Raji (cell line): ENCODE measurements around the gene ITPR1.

ENCODE experiments used
- POLR2A ChIP-seq: IDR thresholded peaks from 2 replicates; pipeline ENCODE4 v1.6.1; 2011; ENCODE audit warnings: low read depth, low read length, control low read depth; ENCODE audit not compliant: insufficient read depth

The ITPR1 gene

GRCh38 chr3:4493014-4493940 is at the start of gene ITPR1:
Gene ITPR1 (plus strand): TSS chr3:4493348. CDS start chr3:4516492, 23,144 bp downstream.
- TF ChIP-seq POLR2A, result peak; percentile 99

DNA sequence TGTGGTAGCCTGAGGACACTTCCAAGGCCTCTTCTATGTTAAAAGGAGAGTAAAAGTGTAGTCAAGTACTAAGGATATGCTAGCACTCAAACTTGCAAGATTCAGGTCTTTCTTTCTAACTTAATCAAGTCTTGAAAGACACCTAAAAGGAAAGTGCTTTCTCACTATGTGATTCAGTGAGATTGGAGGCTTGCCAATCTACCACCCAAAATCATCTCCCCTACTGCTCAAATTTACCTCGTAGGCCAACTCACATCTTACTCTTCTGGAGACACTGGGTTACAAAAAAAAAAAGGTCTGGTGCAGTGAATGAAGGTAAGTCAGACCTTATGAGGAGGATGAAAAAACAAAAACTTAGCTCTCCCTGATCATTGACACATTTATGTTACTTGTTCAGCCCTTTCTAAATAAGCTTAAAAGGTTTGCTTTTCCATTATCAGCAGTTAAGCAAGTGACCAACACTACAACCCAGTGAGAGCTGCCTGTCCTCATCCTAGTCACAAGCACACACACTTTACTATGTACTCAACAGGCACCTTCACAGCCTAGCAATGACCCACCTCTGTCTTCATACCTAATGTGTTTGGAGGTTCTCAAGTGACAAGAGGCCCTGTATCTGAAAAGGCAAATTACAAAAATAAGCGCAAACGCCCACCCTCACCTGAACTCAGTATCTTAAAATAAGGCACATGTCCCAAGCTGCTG is 45.7 kb upstream of the ITPR1 start:
- TF ChIP-seq POLR2A, result no peak

- TF ChIP-seq POLR2A, result no peak
Measured at GRCh38 chr3:4448187-4448586, 45.0 kb upstream of the ITPR1 start.

GRCh38 chr3:4449043-4449805 is 43.9 kb upstream of the ITPR1 start:
- TF ChIP-seq POLR2A, result no peak

GRCh38 chr3:4454142-4454541 is 39.0 kb upstream of the ITPR1 start:
- no peak for TF ChIP-seq POLR2A

DNA sequence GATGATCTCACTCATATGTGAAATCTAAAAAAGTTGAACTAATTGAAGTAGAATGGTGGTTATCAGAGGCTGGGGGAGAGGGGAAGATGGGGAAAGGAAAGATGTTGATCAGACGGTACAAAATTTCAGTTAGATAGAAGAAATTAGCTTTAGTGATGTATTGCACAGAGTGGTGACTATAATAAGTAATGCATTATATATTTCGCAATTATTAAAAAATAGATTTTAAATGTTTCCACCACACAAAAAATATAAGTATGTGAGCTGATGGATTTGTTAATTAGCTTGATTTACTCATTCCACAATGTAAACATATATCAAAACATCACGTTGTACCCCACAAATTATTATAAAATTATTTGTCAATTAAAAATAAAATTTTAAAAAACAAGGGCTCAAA is 34.2 kb upstream of the ITPR1 start:
- TF ChIP-seq POLR2A, result no peak

GRCh38 chr3:4460334-4460733 is 32.8 kb upstream of the ITPR1 start:
- no peak for TF ChIP-seq POLR2A

GRCh38 chr3:4461468-4462090 is 31.6 kb upstream of the ITPR1 start:
- TF ChIP-seq POLR2A, result no peak

- TF ChIP-seq POLR2A, result no peak
Measured at GRCh38 chr3:4462369-4463040, 30.6 kb upstream of the ITPR1 start.

- no peak for TF ChIP-seq POLR2A
Measured at GRCh38 chr3:4464576-4464975, 28.6 kb upstream of the ITPR1 start.

- peak; percentile 83 for TF ChIP-seq POLR2A
Measured at GRCh38 chr3:4466741-4467521, 26.2 kb upstream of the ITPR1 start, which contains the start of gene SUMF1. Gene SUMF1 (minus strand): TSS chr3:4467269. CDS start chr3:4467245, 24 bp downstream.

DNA sequence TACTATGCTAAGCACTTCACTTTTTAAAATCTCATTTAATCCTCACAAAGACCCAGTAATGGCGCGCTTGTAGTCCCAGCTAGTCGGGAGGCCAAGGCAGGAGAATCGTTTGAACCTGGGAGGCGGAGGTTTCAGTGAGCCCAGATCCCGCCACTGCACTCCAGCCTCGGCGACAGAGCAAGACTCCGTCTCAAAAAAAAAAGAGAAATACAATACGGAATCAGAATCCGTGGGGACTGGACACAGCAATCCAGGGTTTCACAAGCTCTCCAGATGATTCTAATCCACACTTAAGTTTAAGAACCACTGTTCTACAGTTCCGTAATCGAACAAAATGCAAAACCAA is 25.7 kb upstream of the ITPR1 start:
- TF ChIP-seq POLR2A, result no peak

DNA sequence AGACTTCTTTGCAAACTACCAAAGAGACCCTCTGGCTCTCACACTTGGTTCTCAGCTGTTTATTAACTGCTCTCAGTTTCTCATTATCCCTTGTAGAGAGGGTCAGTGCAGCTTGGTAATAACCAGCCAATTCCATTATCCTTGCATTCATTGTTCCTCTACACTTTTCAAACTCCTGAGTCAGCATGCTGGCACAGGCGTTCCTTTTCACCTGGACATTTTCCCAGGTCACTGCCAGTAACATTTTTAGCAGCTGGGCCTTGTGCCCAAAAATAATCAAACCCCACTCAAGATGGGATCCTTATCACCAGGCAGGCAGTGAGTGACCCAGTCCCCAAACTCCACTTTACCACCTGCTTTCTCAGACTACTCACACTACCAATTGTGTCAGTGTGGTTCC is 21.2 kb upstream of the ITPR1 start:
- TF ChIP-seq POLR2A, result no peak

GRCh38 chr3:4472312-4472711 is 20.8 kb upstream of the ITPR1 start:
- TF ChIP-seq POLR2A, result no peak
